ENCODE results near the gene CHST10. TPM values are rescaled to one million over a fixed set of nuclear protein-coding genes. Genes with fewer than 3 reads are reported as not detected.

Gene CHST10
- polyA plus RNA-seq, 1 donor from 2014 or later, result 11.1 TPM

DNA sequence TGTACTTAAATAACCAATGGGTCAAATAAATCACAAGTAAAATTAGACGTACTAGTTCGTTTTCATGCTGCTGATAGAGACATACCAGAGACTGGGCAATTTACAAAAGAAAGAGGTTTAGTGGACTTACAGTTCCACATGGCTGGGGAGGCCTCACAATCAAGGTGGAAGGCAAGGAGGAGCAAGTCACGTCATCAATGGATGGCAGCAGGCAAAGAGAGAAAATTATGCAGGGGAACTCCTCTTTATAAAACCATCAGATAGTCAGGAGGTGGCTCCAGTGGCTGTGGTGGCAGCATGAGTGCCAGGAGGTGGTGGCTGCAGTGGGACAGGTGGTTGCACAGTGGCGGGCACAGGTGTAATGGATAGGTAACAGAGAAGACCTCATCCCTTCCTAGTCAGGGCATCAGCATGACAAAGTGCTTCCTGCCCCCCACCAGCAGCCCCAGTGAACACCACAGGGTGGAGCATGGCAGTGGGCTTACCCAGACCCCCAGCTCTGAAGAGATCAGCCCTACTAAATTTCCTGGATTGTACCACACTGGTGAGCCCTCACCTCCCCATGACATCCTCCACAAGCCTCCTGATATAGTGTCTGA, 6.9 kb upstream of the CHST10 start:
- H3K27ac Mint-ChIP-seq, result peak overlapping the region in 2 of 3 donors; percentile 3 to 60
- no peaks in the 10 kb centered on the region for H3K9me3 Mint-ChIP-seq
- peaks cover 5% of the 10 kb centered on the region for H3K27me3 Mint-ChIP-seq
- H3K36me3 Mint-ChIP-seq, result no peaks in the 10 kb centered on the region
- H3K4me3 Mint-ChIP-seq, result no peak overlapping the region
- H3K4me1 Mint-ChIP-seq, result peaks cover 4 to 6% (median 4%) of the 10 kb centered on the region in 3 donors

DNA sequence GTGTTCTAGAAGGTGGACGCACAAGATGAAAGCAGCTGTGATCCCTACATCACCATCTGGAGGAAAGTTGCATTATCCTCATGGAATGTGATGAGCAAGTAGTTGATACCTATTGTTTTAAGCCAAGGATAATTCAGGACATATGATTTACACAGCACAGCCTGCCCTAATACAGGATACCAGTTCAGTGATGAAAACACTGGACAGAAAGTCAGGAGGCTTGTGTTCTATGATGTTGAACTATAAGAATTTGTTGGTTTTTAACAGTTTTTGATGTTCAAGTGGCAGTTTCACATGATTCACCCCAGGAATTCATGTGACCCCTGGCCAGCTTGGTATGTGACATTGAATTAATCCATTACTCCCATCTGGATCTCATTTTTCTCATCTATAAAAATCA, 6.2 kb upstream of the CHST10 start:
- peaks cover 4 to 6% (median 4%) of the 10 kb centered on the region in 3 donors for H3K4me1 Mint-ChIP-seq
- H3K9me3 Mint-ChIP-seq, result no peaks in the 10 kb centered on the region
- no peak overlapping the region for H3K4me3 Mint-ChIP-seq
- H3K27me3 Mint-ChIP-seq, result peaks cover 5% of the 10 kb centered on the region
- H3K27ac Mint-ChIP-seq, result no peak overlapping the region
- H3K36me3 Mint-ChIP-seq, result no peaks in the 10 kb centered on the region

DNA sequence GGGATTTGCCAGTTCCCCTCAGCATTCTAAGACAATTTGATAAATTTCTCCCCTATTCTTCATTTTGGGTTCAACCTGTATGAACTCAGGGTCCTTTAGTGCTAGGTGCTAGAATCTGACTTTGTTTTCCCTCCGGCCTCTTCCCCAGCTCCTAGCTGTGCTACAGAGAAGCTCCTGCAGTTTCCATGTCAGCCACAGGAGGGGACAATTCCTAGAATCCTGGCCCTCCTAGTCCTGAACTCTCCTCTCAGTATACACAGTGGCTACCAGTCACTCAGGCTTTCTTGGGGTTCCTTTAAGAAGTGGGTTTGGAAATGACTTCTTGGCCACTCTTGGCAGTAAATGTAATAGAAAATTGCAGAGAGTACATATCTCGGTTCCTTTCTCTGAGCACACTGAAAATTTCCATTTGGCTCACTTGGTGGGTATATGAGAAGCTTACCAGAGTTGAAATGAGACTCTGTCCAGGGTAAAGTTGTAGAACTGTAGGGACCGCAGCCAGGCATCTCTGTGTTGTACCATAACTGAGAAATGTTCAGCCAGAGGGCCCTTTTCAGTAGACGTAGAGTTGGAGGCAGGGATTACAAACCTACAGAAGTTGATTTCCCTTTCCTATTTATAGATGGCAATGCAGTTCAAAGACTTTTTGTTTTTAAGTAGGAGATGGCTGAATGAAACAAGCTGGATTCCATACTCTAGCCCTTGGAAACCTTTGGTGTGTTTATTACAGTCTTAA, 5.0 kb upstream of the CHST10 start:
- Mint-ChIP-seq H3K4me1 (peaks cover 2 to 8% (median 7%) of the 10 kb centered on the region in 3 donors), H3K4me3 (peak overlapping the region in 1 of 4 donors; percentile 77), H3K27ac (no peak overlapping the region), H3K36me3 (no peaks in the 10 kb centered on the region), H3K27me3 (peaks cover 3% of the 10 kb centered on the region), H3K9me3 (no peaks in the 10 kb centered on the region)

DNA sequence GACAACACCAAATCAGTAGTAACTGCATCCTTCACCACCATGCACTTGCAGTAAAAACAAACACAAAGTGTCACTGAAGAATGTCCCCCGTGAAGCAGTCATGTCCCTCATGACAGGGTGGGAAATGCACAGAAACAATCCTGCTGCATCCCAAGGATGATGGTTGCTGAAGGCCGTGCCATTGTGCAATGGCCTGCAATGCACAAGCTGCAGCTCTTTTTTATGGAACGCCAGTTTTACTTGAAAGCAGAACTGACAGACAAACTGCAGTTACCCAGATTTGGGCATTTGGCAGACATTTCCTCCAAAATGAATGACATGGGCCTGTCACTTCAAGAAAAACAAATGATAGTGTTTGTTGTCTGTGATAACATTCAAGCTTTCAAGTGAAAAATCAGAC, 2.4 kb upstream of the CHST10 start:
- Mint-ChIP-seq H3K4me3 (peak overlapping the region in 1 of 4 donors; percentile 83), H3K36me3 (no peaks in the 10 kb centered on the region), H3K9me3 (no peaks in the 10 kb centered on the region), H3K4me1 (peaks cover 11 to 25% (median 23%) of the 10 kb centered on the region in 3 donors), H3K27ac (no peak overlapping the region), H3K27me3 (peaks cover 1% of the 10 kb centered on the region)

DNA sequence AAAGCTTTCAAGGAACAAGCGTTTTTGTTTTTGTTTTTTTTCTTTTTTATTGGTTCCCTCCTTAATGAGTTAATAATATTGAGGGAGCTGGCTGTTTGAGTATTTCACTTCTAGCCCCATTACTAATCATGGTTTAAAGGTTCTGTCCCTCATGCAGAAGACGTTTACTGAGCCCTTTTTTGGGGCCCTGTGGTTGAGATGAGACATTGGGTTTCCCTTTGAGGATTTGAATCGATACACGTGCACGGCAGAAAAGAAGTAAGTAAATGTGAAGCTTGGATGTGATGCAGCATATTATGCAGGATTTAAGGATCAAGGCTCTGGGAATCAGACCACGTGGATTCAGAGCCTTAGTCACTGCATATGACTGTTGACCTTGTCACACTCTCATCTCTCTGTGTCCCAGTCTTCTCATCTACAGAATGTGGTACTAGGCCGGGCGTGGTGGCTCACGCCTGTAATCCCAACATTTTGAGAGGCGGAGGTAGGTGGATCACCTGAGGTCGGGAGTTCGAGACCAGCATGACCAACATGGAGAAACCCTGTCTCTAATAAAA, 1.0 kb upstream of the CHST10 start:
- peak overlapping the region; percentile 65 to 93 (median 86) for H3K4me3 Mint-ChIP-seq
- peaks cover 11 to 25% (median 23%) of the 10 kb centered on the region in 3 donors for H3K4me1 Mint-ChIP-seq
- no peak overlapping the region for H3K27ac Mint-ChIP-seq
- H3K27me3 Mint-ChIP-seq, result peaks cover 1% of the 10 kb centered on the region
- H3K9me3 Mint-ChIP-seq, result no peaks in the 10 kb centered on the region
- no peaks in the 10 kb centered on the region for H3K36me3 Mint-ChIP-seq

DNA sequence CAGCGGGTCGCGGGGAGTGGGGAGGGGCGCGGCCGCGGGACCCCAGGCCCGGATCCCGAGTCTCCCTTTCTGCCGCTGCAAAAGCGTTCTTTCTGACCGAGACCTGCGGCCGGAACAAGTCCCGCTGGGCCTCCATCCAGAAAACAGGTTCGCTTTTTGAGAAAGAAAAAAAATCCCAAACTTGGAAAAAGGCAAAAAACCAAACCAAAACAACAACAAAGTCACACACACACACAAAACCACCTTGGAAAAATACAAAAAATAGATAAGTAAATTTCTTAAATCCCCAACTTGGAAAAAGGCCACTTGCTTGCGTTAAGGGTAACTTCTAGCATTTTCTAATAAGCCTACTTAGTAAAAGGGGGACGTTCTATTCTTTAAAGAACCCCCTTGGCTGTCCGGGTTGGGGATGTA, 250 bp upstream of the CHST10 start:
- Mint-ChIP-seq H3K27ac (peak overlapping the region in 2 of 3 donors; percentile 39 to 61), H3K4me1 (peaks cover 11 to 25% (median 23%) of the 10 kb centered on the region in 3 donors), H3K36me3 (no peaks in the 10 kb centered on the region), H3K27me3 (peaks cover 1% of the 10 kb centered on the region), H3K4me3 (peak overlapping the region; percentile 65 to 93 (median 90)), H3K9me3 (no peaks in the 10 kb centered on the region)

DNA sequence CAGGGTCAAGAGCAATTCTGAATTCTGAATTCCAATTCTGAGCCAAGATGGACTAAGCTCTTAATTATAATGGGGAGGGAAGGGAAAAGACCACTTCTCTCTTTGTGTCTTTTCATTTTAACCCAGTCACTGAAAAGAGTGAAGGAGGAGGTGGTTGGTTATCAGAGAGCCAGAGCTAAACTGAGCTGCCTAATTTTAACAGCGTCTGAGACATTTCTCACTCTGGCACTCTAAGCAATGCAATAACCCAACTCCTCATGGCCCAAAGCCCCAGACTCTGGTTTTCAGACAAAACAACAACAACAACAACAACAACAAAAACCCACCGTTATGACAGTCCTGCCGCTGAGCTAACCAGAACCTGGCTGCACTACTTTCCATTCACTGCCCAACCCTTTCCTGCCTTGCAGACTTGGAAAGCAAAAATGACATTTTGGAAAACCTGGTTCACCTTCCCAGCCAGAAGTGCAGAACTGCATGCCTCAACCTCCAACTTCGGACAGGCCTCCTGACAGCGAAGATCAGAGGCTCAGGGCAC, 1.0 kb downstream of the CHST10 start:
- Mint-ChIP-seq H3K4me3 (peak overlapping the region; percentile 86 to 98 (median 92)), H3K9me3 (no peaks in the 10 kb centered on the region), H3K27me3 (peaks cover 1% of the 10 kb centered on the region), H3K4me1 (peaks cover 11 to 25% (median 23%) of the 10 kb centered on the region in 3 donors), H3K27ac (peak overlapping the region; percentile 28 to 41 (median 37)), H3K36me3 (peaks cover 1% of the 10 kb centered on the region)

DNA sequence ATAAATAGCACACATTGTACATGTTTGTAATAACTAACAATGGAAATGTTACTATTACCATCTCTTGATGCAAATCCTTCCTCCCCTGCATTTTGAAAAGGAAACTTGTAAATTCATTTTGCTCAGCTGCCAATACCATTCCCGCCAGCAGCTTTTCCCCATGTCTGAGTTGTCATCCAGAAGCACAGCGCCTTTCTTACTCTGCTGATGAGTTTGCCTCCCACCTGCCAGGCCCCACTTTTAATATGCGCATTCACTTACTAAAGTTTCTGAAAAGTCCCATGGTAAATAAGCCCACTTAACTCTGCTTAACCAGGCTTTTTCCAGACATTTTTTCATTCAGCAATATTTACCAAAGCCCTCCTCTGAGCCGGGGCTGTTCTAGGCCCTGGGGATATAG, 3.9 kb downstream of the CHST10 start:
- Mint-ChIP-seq H3K27me3 (no peaks in the 10 kb centered on the region), H3K9me3 (no peaks in the 10 kb centered on the region), H3K36me3 (peaks cover 1% of the 10 kb centered on the region), H3K4me1 (peaks cover 11 to 25% (median 23%) of the 10 kb centered on the region in 3 donors), H3K4me3 (peak overlapping the region in 1 of 4 donors; percentile 1), H3K27ac (no peak overlapping the region)

DNA sequence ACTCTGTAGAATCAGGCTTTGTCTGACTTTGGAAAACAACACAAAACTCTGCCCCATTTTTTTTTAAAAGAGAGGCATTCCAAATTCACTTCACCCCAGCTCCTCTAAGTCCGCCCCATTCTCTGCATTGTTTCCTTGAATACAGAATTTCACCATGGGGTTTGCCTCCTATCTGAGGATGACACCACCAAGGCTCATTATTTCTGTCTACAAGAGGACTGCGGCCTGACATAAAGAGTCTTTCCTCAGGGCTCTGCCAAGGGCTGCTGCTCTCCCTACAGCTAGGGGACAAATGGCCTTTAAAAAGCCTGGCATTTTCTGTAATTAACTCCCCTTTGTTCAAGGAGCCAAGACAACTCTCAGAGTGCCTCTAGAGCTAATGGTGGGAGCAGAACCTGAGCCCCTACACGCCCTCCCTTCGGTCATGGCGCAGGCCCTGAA, 4.6 kb downstream of the CHST10 start:
- Mint-ChIP-seq H3K27ac (peak overlapping the region in 1 of 3 donors; percentile 46), H3K4me1 (peaks cover 11 to 20% (median 17%) of the 10 kb centered on the region in 3 donors)

DNA sequence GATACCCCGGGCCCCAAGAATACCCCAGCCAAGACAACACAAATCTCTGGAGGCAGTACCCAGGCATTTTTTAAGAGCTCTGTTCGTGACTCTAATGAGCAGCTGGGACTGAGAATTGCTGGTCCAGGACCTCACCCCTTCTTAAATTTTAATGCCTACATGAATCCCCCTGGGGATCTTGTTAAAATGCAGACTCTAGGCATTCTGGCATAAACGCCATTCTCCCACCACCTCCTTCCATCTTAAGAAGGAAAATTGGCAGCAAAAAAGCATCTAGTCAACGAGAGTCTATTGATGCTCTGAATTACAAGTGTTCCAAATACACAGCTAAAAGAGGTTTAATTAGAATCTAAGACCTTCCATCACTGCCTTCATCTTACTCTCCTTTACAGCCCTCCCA, 5.0 kb downstream of the CHST10 start:
- Mint-ChIP-seq H3K36me3 (peaks cover 1% of the 10 kb centered on the region), H3K4me1 (peaks cover 11 to 20% (median 17%) of the 10 kb centered on the region in 3 donors), H3K27ac (peak overlapping the region in 1 of 3 donors; percentile 46), H3K27me3 (no peaks in the 10 kb centered on the region), H3K4me3 (no peak overlapping the region), H3K9me3 (no peaks in the 10 kb centered on the region)

More for the DNA sequence above, 4.6 kb downstream of the CHST10 start:
- Mint-ChIP-seq H3K4me3 (no peak overlapping the region), H3K9me3 (no peaks in the 10 kb centered on the region), H3K27me3 (no peaks in the 10 kb centered on the region), H3K36me3 (peaks cover 1% of the 10 kb centered on the region)

DNA sequence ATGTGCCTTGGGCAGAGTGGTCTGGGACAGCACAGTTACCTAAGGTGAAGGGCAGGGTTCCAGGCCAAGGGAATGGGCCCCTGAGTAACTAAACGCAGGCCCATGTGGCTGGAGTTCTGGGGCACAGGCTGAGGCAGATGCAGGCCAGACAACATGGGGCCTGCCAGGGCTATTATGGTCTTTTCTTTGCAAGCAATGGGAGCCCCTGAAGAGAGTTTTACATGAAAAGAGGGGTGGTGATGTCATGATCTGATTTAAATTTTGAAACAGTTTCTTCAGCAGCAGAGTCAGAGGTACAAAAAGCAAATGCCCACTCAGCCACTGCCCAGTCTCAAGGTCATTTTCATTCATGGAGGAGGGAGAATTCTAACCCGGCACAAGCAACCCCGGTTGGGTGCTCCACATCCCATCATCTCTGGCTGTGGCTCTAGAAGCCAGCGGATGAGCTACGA, 5.6 kb downstream of the CHST10 start:
- H3K36me3 Mint-ChIP-seq, result peaks cover 3% of the 10 kb centered on the region
- H3K27me3 Mint-ChIP-seq, result no peaks in the 10 kb centered on the region
- no peak overlapping the region for H3K4me3 Mint-ChIP-seq
- H3K27ac Mint-ChIP-seq, result peak overlapping the region in 1 of 3 donors; percentile 31
- peaks cover 10 to 17% (median 16%) of the 10 kb centered on the region in 3 donors for H3K4me1 Mint-ChIP-seq
- H3K9me3 Mint-ChIP-seq, result no peaks in the 10 kb centered on the region

DNA sequence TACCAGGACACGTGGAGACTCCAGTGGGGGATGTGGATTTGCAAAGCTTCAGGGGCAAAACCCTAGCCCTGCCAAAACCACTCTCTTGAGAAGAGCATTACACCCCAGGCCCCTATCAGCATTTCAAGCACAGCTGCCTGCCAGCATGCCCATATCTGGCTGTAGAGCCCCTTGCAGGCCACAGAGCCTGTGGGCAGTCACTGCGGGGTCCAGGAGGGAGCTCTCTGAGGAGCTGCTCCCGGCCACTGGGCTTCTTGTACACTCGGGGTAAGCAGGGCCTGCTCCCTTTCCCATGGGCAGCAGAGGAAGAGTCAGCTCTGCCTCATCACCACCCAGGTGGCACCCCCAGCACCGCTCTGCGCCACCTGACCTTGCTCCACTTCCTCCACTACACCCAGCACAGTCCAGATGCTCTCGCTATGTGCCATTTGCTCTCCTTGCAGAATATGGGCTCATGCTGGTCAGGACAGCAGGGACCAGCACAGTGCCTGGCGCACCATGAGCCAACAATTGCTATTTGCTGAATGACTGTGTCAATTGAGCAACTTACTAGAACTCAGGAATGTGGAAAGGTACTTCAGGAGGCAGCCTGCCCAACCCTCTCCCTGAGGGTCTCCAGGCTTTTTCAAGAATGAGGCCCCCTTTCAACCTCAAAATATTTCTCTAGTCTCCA, 7.4 kb downstream of the CHST10 start:
- Mint-ChIP-seq H3K36me3 (peaks cover 3% of the 10 kb centered on the region), H3K4me3 (no peak overlapping the region), H3K27ac (no peak overlapping the region), H3K9me3 (no peaks in the 10 kb centered on the region), H3K4me1 (no peaks in the 10 kb centered on the region), H3K27me3 (no peaks in the 10 kb centered on the region)

DNA sequence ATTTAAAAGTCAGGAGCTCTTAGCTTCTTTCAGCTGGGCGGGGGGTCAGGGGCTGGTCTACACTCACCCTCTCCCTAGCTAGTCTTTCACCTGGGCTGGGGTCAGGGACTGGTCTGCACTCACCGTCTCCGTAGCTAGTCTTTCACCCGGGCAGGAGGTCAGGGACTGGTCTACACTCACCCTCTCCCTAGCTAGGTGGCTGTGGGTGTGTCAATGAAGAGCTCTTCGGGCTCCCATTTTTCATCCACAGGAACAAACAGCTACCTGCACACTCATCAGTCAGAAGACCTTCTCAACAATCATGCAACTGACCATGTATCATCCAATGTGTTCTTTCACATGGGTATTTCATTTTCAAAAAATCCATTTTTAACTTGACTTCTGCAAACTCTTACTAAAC, 8.0 kb downstream of the CHST10 start:
- Mint-ChIP-seq H3K27me3 (no peaks in the 10 kb centered on the region), H3K36me3 (peaks cover 3% of the 10 kb centered on the region), H3K4me1 (no peaks in the 10 kb centered on the region), H3K9me3 (no peaks in the 10 kb centered on the region), H3K27ac (no peak overlapping the region), H3K4me3 (no peak overlapping the region)

DNA sequence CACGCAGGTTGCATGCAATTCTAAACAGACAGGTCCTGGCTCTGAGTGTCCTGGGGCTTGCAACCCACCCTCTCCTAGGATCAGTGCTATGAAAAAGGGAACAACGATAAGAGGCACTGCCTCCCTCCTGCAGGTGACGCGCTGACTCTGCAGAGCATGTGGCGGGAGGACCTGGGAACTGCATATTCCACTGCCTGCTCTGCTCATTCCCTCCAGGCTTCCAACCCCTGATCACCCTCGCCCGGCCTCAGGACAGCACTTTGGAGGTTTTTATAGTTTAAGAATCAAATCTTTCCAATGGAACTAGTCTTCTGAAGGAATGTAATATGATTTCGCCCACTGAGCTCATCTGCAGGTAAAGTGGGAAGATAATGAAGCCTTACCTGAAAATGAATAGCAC, 8.5 kb downstream of the CHST10 start:
- peaks cover 5% of the 10 kb centered on the region for H3K36me3 Mint-ChIP-seq
- H3K27ac Mint-ChIP-seq, result peak overlapping the region in 1 of 3 donors; percentile 33
- no peak overlapping the region for H3K4me3 Mint-ChIP-seq
- no peaks in the 10 kb centered on the region for H3K27me3 Mint-ChIP-seq
- no peaks in the 10 kb centered on the region for H3K9me3 Mint-ChIP-seq
- H3K4me1 Mint-ChIP-seq, result no peaks in the 10 kb centered on the region

DNA sequence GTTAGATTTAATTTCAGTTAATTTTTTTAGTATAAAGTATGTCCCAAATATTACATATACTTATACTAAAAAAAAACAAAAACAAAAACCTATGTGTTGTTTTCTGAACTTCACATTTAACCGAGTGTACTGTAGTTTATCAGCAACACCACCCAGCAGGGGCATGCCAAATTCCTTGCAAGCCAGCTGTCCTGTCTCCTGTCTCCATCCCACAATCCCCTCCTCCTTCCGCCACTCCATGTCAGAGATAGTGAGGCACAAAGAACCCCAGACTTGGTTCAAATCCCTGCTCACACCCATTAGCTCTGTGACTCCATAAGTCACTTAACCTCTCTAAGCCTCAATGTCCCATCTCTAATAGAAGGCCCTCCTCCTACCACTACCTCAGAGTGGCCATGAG, 9.4 kb downstream of the CHST10 start:
- Mint-ChIP-seq H3K4me3 (no peak overlapping the region), H3K27me3 (no peaks in the 10 kb centered on the region), H3K27ac (no peak overlapping the region), H3K36me3 (peaks cover 5% of the 10 kb centered on the region), H3K9me3 (no peaks in the 10 kb centered on the region), H3K4me1 (no peaks in the 10 kb centered on the region)
